GM23338 (cell line): ENCODE results near the gene MGLL. TPM values are rescaled to one million over a fixed set of nuclear protein-coding genes. Genes with fewer than 3 reads are reported as not detected.

Experiments used
- ATAC-seq: fragments of 200-7000 bp; cut with Tn5 transposase; 3 replicates; pipeline ENCODE4 v1.9.1; 2020
- DNase-seq: peaks from one replicate; pipeline ENCODE4 v3.0.0-alpha.2; 2015; ENCODE audit warnings: low spot score
- H2AFZ ChIP-seq: fragments of 200-600 bp; sonication (generic); 2 replicates; pipeline ENCODE4 v1.8.0; 2016; ENCODE audit warnings: antibody characterized with exemption, mild to moderate bottlenecking, moderate library complexity
- H3F3A ChIP-seq: fragments of 200-600 bp; sonication (generic); replicated peaks from 2 replicates; pipeline ENCODE4 v1.8.0; 2017; ENCODE audit warnings: antibody characterized with exemption, mixed run types, low read depth
- H3K27ac ChIP-seq: fragments of 200-600 bp; sonication (generic); 2 replicates; pipeline ENCODE4 v1.6.1; 2016; ENCODE audit warnings: low read depth
- H3K27me3 ChIP-seq: fragments of 200-600 bp; sonication (generic); 2 replicates; pipeline ENCODE4 v1.8.0; 2016; ENCODE audit warnings: mild to moderate bottlenecking, mixed run types, moderate library complexity; ENCODE audit not compliant: insufficient read depth
- H3K36me3 ChIP-seq: fragments of 200-600 bp; sonication (generic); 2 replicates; pipeline ENCODE4 v1.8.0; 2016; ENCODE audit warnings: mild to moderate bottlenecking; ENCODE audit not compliant: insufficient read depth
- H3K4me1 ChIP-seq: fragments of 200-600 bp; sonication (generic); 2 replicates; pipeline ENCODE4 v1.8.0; 2016; ENCODE audit warnings: mild to moderate bottlenecking, moderate library complexity; ENCODE audit not compliant: insufficient read depth
- H3K4me2 ChIP-seq: fragments of 200-600 bp; sonication (generic); 2 replicates; pipeline ENCODE4 v1.7.1; 2017; ENCODE audit warnings: mixed run types
- H3K4me3 ChIP-seq: fragments of 200-600 bp; sonication (generic); 2 replicates; pipeline ENCODE4 v1.6.1; 2016; ENCODE audit warnings: mixed run types
- H3K79me2 ChIP-seq: fragments of 200-600 bp; sonication (generic); replicated peaks from 2 replicates; pipeline ENCODE4 v1.8.0; 2017; ENCODE audit warnings: mild to moderate bottlenecking; ENCODE audit not compliant: insufficient read depth
- H3K9me2 ChIP-seq: fragments of 200-600 bp; sonication (generic); 2 replicates; pipeline ENCODE4 v1.8.0; 2017; ENCODE audit not compliant: insufficient read depth
- H4K20me1 ChIP-seq: fragments of 200-600 bp; sonication (generic); replicated peaks from 2 replicates; pipeline ENCODE4 v1.8.0; 2017; ENCODE audit warnings: mild to moderate bottlenecking; ENCODE audit not compliant: insufficient read depth
- H3K27ac Mint-ChIP-seq: 2 replicates; pipeline ENCODE4 v1.8.0; 2020; ENCODE audit warnings: inconsistent platforms, mild to moderate bottlenecking, moderate library complexity, mixed read lengths
- H3K27me3 Mint-ChIP-seq: 3 replicates; pipeline ENCODE4 v1.8.0; 2022; ENCODE audit warnings: low read depth, mild to moderate bottlenecking, moderate library complexity, mixed read lengths, inconsistent platforms; ENCODE audit not compliant: insufficient read depth, poor library complexity
- H3K36me3 Mint-ChIP-seq: 3 replicates; pipeline ENCODE4 v1.8.0; 2021; ENCODE audit warnings: low read depth, mild to moderate bottlenecking, inconsistent platforms, moderate library complexity, mixed read lengths
- H3K4me1 Mint-ChIP-seq: 3 replicates; pipeline ENCODE4 v1.8.0; 2020; ENCODE audit warnings: mild to moderate bottlenecking, inconsistent platforms, mixed read lengths
- H3K4me3 Mint-ChIP-seq: 3 replicates; pipeline ENCODE4 v1.8.0; 2021; ENCODE audit warnings: moderate library complexity, mild to moderate bottlenecking, inconsistent platforms, mixed read lengths
- H3K9me3 Mint-ChIP-seq: 3 replicates; pipeline ENCODE4 v1.8.0; 2020; ENCODE audit warnings: moderate library complexity, mild to moderate bottlenecking, inconsistent platforms, mixed read lengths
- CREB1 ChIP-seq: fragments of 250-450 bp; sonication (Bioruptor Pico); IDR thresholded peaks from 2 replicates; pipeline ENCODE4 v1.5.0; 2020; ENCODE audit warnings: low read depth, mild to moderate bottlenecking, moderate library complexity
- CTCF ChIP-seq, 2 experiments: fragments of 200-600 bp in 1 of 2; sonication (generic) in 1 of 2; conservative IDR thresholded peaks; 2 replicates each; pipeline versions ENCODE4 v1.5.1 to v1.6.1; 2016 to 2017; ENCODE audit warnings: antibody characterized with exemption in 2 of 2, low read depth in 2 of 2, mild to moderate bottlenecking in 2 of 2, moderate library complexity in 1 of 2
- EZH2 ChIP-seq: fragments of 200-600 bp; sonication (generic); IDR thresholded peaks from one replicate; pipeline ENCODE4 v1.8.0; 2017; ENCODE audit warnings: antibody characterized with exemption, mild to moderate bottlenecking, low read depth; ENCODE audit not compliant: unreplicated experiment
- EZH2phosphoT487 ChIP-seq: fragments of 200-600 bp; sonication (generic); IDR thresholded peaks from one replicate; pipeline ENCODE4 v1.8.1; 2018; ENCODE audit warnings: antibody characterized with exemption; ENCODE audit not compliant: unreplicated experiment
- JUNB ChIP-seq: IDR thresholded peaks from one replicate; pipeline ENCODE4 v1.6.1; 2016; ENCODE audit warnings: antibody characterized with exemption; ENCODE audit not compliant: unreplicated experiment
- NANOG ChIP-seq: IDR thresholded peaks from 2 replicates; pipeline ENCODE4 v1.6.1; 2016; ENCODE audit warnings: antibody characterized with exemption, borderline replicate concordance
- POLR2AphosphoS5 ChIP-seq: IDR thresholded peaks from 2 replicates; pipeline ENCODE4 v1.6.1; 2016; ENCODE audit warnings: antibody characterized with exemption, low read depth
- STAT1 ChIP-seq: IDR thresholded peaks from one replicate; pipeline ENCODE4 v1.6.1; 2016; ENCODE audit warnings: antibody characterized with exemption; ENCODE audit not compliant: unreplicated experiment
- ZNF114 ChIP-seq: fragments of 250-450 bp; sonication (Bioruptor Pico); IDR thresholded peaks from 2 replicates; pipeline ENCODE4 v1.5.0; 2020; ENCODE audit warnings: mild to moderate bottlenecking, moderate library complexity
- ZNF331 ChIP-seq: fragments of 250-450 bp; sonication (Bioruptor Pico); IDR thresholded peaks from 2 replicates; pipeline ENCODE4 v1.5.0; 2020; ENCODE audit warnings: low read depth, mild to moderate bottlenecking, moderate library complexity
- ZNF462 ChIP-seq: fragments of 250-450 bp; sonication (Bioruptor Pico); IDR thresholded peaks from 2 replicates; pipeline ENCODE4 v1.5.0; 2020; ENCODE audit warnings: mild to moderate bottlenecking, moderate library complexity
- polyA plus RNA-seq: library from polyadenylated mRNA; unstranded; fragments of >200 nt; fragmentation: Nextera tagmentation; extraction: Ambion mirVana; gene quantifications from 2 replicates; pipeline ENCODE4 v1.2.1, GENCODE V29; 2016
- total RNA-seq: library from RNA; depleted of rRNA; stranded (reverse); fragments of >200 nt; shearing (Covaris generic); gene quantifications from 2 replicates; pipeline ENCODE4 v1.2.3, GENCODE V29; 2014
- TF ChIP-seq, protein P1 (sequence below): IDR thresholded peaks from 2 replicates; pipeline ENCODE4 v1.6.1; 2016; ENCODE audit warnings: antibody characterized with exemption
- TF ChIP-seq, protein P2 (sequence below): IDR thresholded peaks from one replicate; pipeline ENCODE4 v1.6.1; 2018; ENCODE audit warnings: antibody characterized with exemption; ENCODE audit not compliant: unreplicated experiment

Gene MGLL
- total and polyA plus RNA-seq, 2 experiments from 2014 or later: 0.71 to 0.83 TPM

DNA sequence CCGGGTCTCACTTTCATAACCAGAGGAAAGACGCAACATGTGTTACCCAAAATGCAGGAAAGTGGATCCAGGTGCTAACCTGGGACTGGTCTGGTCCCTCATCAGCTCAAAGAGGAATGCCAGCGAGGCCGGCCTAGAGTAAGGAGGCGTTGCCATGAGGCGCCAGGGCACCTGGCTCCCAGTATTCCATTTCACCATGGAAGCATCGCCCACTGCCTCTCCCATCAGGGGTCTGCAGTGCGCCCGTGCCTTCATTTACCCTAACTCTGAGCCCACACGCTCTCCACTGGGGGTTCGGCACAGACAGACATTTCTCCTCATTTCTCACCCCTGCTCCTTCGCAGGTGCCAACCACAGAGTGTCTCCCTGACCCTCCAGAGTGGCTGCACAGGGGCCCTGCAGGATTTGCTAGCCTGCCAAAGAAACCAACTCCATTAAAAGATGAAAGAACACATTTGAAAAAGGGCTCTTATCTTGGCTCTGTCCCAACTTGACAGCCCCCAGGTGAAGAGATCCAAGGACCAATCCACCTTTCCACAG is 88.1 kb downstream of the MGLL start:
- peaks cover 1% of the 10 kb centered on the region for H3K27me3 Mint-ChIP-seq
- no peaks in the 10 kb centered on the region for H3K36me3 ChIP-seq
- H3K27ac Mint-ChIP-seq: no peak overlapping the region
- H3K4me3 ChIP-seq: no peak overlapping the region
- H3K27ac ChIP-seq: no peak overlapping the region
- peaks cover 36% of the 10 kb centered on the region for H3K4me1 Mint-ChIP-seq
- ATAC-seq: no peak
- H3K4me2 ChIP-seq: no peak overlapping the region
- H3K4me3 Mint-ChIP-seq: no peak overlapping the region
- H3F3A ChIP-seq: no peaks in the 10 kb centered on the region
- TF ChIP-seq EZH2phosphoT487 (no peak), NANOG (no peak), JUNB (no peak), ZNF331 (CRISPR knock-in tag) (no peak), EZH2 (no peak), STAT1 (no peak), CTCF (conservative IDR thresholded peaks at IDR 0.05; ENCODE audit: low read depth in 2 of 2) (no peak), ZNF462 (CRISPR knock-in tag) (no peak), ZNF114 (CRISPR knock-in tag) (no peak), POLR2AphosphoS5 (no peak), CREB1 (CRISPR knock-in tag) (no peak)
- TF ChIP-seq, protein P1, sequence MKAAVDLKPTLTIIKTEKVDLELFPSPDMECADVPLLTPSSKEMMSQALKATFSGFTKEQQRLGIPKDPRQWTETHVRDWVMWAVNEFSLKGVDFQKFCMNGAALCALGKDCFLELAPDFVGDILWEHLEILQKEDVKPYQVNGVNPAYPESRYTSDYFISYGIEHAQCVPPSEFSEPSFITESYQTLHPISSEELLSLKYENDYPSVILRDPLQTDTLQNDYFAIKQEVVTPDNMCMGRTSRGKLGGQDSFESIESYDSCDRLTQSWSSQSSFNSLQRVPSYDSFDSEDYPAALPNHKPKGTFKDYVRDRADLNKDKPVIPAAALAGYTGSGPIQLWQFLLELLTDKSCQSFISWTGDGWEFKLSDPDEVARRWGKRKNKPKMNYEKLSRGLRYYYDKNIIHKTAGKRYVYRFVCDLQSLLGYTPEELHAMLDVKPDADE: no peak
- TF ChIP-seq, protein P2, sequence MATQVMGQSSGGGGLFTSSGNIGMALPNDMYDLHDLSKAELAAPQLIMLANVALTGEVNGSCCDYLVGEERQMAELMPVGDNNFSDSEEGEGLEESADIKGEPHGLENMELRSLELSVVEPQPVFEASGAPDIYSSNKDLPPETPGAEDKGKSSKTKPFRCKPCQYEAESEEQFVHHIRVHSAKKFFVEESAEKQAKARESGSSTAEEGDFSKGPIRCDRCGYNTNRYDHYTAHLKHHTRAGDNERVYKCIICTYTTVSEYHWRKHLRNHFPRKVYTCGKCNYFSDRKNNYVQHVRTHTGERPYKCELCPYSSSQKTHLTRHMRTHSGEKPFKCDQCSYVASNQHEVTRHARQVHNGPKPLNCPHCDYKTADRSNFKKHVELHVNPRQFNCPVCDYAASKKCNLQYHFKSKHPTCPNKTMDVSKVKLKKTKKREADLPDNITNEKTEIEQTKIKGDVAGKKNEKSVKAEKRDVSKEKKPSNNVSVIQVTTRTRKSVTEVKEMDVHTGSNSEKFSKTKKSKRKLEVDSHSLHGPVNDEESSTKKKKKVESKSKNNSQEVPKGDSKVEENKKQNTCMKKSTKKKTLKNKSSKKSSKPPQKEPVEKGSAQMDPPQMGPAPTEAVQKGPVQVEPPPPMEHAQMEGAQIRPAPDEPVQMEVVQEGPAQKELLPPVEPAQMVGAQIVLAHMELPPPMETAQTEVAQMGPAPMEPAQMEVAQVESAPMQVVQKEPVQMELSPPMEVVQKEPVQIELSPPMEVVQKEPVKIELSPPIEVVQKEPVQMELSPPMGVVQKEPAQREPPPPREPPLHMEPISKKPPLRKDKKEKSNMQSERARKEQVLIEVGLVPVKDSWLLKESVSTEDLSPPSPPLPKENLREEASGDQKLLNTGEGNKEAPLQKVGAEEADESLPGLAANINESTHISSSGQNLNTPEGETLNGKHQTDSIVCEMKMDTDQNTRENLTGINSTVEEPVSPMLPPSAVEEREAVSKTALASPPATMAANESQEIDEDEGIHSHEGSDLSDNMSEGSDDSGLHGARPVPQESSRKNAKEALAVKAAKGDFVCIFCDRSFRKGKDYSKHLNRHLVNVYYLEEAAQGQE: no peak
- DNase-seq: no peak
- H3K36me3 Mint-ChIP-seq: no peaks in the 10 kb centered on the region
- H3K9me2 ChIP-seq: 0 out of 2 replicates have a peak, but pooled peaks cover 4% of the 10 kb centered on the region
- H3K9me3 Mint-ChIP-seq: no peaks in the 10 kb centered on the region
- H3K79me2 ChIP-seq: no peaks in the 10 kb centered on the region
- peaks cover 15% of the 10 kb centered on the region for H3K4me1 ChIP-seq
- H2AFZ ChIP-seq: no peak overlapping the region
- H3K27me3 ChIP-seq: no peaks in the 10 kb centered on the region
- no peaks in the 10 kb centered on the region for H4K20me1 ChIP-seq
